Measurements from ENCODE around the gene HAPLN2. TPM values are rescaled to one million over a fixed set of nuclear protein-coding genes. Genes with fewer than 3 reads are reported as not detected.
"Not testable (repeated sequence)": the region's sequence is repeated elsewhere in the genome, so short reads cannot be mapped to it uniquely, and the experiment has no call there.

The HAPLN2 gene
- total and polyA plus RNA-seq, 4 experiments from 2014 or later, result not detected

- no peaks in the 10 kb centered on the region for H3K36me3 Mint-ChIP-seq
- peak overlapping the region; percentile 69 to 88 (median 80) for H3K4me3 Mint-ChIP-seq
- H3K27ac Mint-ChIP-seq, result peak overlapping the region in 2 of 7 donors; percentile 49 to 93
- ChIA-PET POLR2A (ENCODE audit: partially characterized antibody) (interaction anchor here (1.1 kb wide), 1 partner anchor 81 kb away, joined by 3 read pairs; no protein-coding TSS in a partner anchor), CTCF (ENCODE audit: partially characterized antibody) (interaction anchor here (1.5 to 9.0 kb wide), 9 partner anchors 13 to 180 kb away, joined by 6 to 153 read pairs (median 12); partner anchors contain the start of gene NES)
- peaks cover 0 to 2% (median 0%) of the 10 kb centered on the region in 8 donors for H3K9me3 Mint-ChIP-seq
- Histone ChIP-seq H3K36me3 (ENCODE audit: insufficient read depth, low read length) (no peaks in the 10 kb centered on the region), H3K27me3 (ENCODE audit: insufficient read depth, low read length) (peaks cover 26% of the 10 kb centered on the region), H3K4me1 (ENCODE audit: insufficient read depth, low read length) (peaks cover 20% of the 10 kb centered on the region), H3K27ac (ENCODE audit: low read depth, low read length) (no peak overlapping the region), H3K4me3 (ENCODE audit: low read length in 2 of 2) (peak overlapping the region in 1 of 2 donors; percentile 47), H3K9me3 (ENCODE audit: control insufficient read depth in 1 of 2, low read length in 2 of 2) (no peaks in the 10 kb centered on the region)
- peaks cover 6 to 16% (median 9%) of the 10 kb centered on the region in 4 donors for H3K4me1 Mint-ChIP-seq
- intact Hi-C loops (cut with micrococcal nuclease), result loop anchor here (1.0 to 10.0 kb wide), 4 partner anchors 32 to 102 kb away; partner anchors contain the start of genes CRABP2, ISG20L2 and METTL25B
- peaks cover 31 to 38% of the 10 kb centered on the region in 2 donors for H3K27me3 Mint-ChIP-seq
- DNase-seq, result peak in 4 of 5 donors; percentile 58 to 68 (median 62)
Measured at GRCh38 chr1:156625436-156626078, 6.3 kb downstream of the HAPLN2 start.

DNA sequence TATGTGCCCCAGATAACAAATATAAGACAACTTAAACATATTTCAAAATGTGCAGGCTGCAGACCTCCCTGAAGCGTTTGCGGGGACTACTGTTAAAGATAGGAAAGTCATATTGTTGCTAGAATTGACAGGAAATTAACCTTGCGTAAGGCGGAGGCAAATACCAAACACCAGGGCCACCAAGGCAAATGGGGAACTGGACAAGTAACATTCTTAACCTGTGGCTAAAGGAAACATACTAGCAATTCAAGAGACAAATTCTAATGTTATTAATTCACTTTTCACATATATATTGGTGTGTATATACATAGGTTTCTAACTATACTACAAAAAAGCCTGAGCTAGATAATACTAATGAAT, 6.8 kb downstream of the HAPLN2 start:
- POLR2A ChIA-PET (ENCODE audit: partially characterized antibody), result interaction anchor here (1.1 kb wide), 1 partner anchor 80 kb away, joined by 3 read pairs; no protein-coding TSS in a partner anchor

GRCh38 chr1:156627313-156627880, 8.2 kb downstream of the HAPLN2 start:
- Mint-ChIP-seq H3K4me3 (peak overlapping the region in 1 of 8 donors; percentile 6), H3K27ac (no peak overlapping the region), H3K9me3 (peaks cover 0 to 2% (median 0%) of the 10 kb centered on the region in 8 donors), H3K36me3 (no peaks in the 10 kb centered on the region), H3K27me3 (peaks cover 39 to 41% of the 10 kb centered on the region in 2 donors), H3K4me1 (peaks cover 6 to 16% (median 10%) of the 10 kb centered on the region in 4 donors)
- ChIA-PET POLR2A (ENCODE audit: partially characterized antibody) (interaction anchor here (1.2 kb wide), 2 partner anchors 30 to 50 kb away, joined by 3 to 4 read pairs; partner anchors contain the start of gene NES), CTCF (ENCODE audit: partially characterized antibody) (interaction anchor here (0.7 to 9.0 kb wide), 28 partner anchors 11 to 258 kb away, joined by 3 to 153 read pairs (median 4); partner anchors contain the start of genes BCAN, GPATCH4 and NES)
- no peaks in the 10 kb centered on the region for H3K9me3 ChIP-seq (ENCODE audit: control insufficient read depth in 1 of 2, low read length in 2 of 2)
- no peak overlapping the region for H3K27ac ChIP-seq (ENCODE audit: low read depth, low read length)
- peak in 2 of 5 donors; percentile 38 to 44 for DNase-seq
- peaks cover 23% of the 10 kb centered on the region for H3K27me3 ChIP-seq (ENCODE audit: insufficient read depth, low read length)
- no peaks in the 10 kb centered on the region for H3K36me3 ChIP-seq (ENCODE audit: insufficient read depth, low read length)
- H3K4me3 ChIP-seq (ENCODE audit: low read length in 2 of 2), result no peak overlapping the region
- intact Hi-C loops (cut with micrococcal nuclease), result loop anchor here (5.0 to 10.0 kb wide), 2 partner anchors 77 to 100 kb away; partner anchors contain the start of genes CRABP2, ISG20L2 and METTL25B
- H3K4me1 ChIP-seq (ENCODE audit: insufficient read depth, low read length), result peaks cover 20% of the 10 kb centered on the region

More for the DNA sequence above, 6.8 kb downstream of the HAPLN2 start:
- H3K36me3 ChIP-seq (ENCODE audit: insufficient read depth, low read length), result no peaks in the 10 kb centered on the region
- H3K9me3 ChIP-seq (ENCODE audit: control insufficient read depth in 1 of 2, low read length in 2 of 2), result no peaks in the 10 kb centered on the region
- H3K27me3 Mint-ChIP-seq, result peaks cover 32 to 39% of the 10 kb centered on the region in 2 donors
- H3K4me3 Mint-ChIP-seq, result peak overlapping the region in 5 of 8 donors; percentile 69 to 88 (median 84)
- DNase-seq, result no peak
- H3K27me3 ChIP-seq (ENCODE audit: insufficient read depth, low read length), result peaks cover 23% of the 10 kb centered on the region
- CTCF ChIA-PET (ENCODE audit: partially characterized antibody), result interaction anchor here (0.6 to 9.0 kb wide), 13 partner anchors 10 to 180 kb away, joined by 3 to 153 read pairs (median 11); partner anchors contain the start of genes BCAN and NES
- H3K4me1 Mint-ChIP-seq, result peaks cover 6 to 16% (median 10%) of the 10 kb centered on the region in 4 donors
- peaks cover 0 to 2% (median 0%) of the 10 kb centered on the region in 8 donors for H3K9me3 Mint-ChIP-seq
- H3K27ac Mint-ChIP-seq, result peak overlapping the region in 1 of 7 donors; percentile 49
- H3K27ac ChIP-seq (ENCODE audit: low read depth, low read length), result no peak overlapping the region
- intact Hi-C loops (cut with micrococcal nuclease), result loop anchor here (1.0 to 10.0 kb wide), 4 partner anchors 31 to 101 kb away; partner anchors contain the start of genes CRABP2, ISG20L2 and METTL25B
- no peaks in the 10 kb centered on the region for H3K36me3 Mint-ChIP-seq
- H3K4me1 ChIP-seq (ENCODE audit: insufficient read depth, low read length), result peaks cover 20% of the 10 kb centered on the region
- no peak overlapping the region for H3K4me3 ChIP-seq (ENCODE audit: low read length in 2 of 2)

GRCh38 chr1:156629823-156630449, 10.7 kb downstream of the HAPLN2 start:
- ChIA-PET CTCF (ENCODE audit: partially characterized antibody) (interaction anchor here (0.7 to 9.0 kb wide), 4 partner anchors 10 to 96 kb away, joined by 3 to 153 read pairs (median 6); no protein-coding TSS in a partner anchor), POLR2A (ENCODE audit: partially characterized antibody) (no interaction called here)
- peaks cover 10% of the 10 kb centered on the region for H3K27me3 ChIP-seq (ENCODE audit: insufficient read depth, low read length)
- no peak overlapping the region for H3K27ac ChIP-seq (ENCODE audit: low read depth, low read length)
- intact Hi-C loops (cut with micrococcal nuclease), result loop anchor here (5.0 to 10.0 kb wide), 2 partner anchors 75 to 97 kb away; partner anchors contain the start of genes CRABP2, ISG20L2 and METTL25B
- no peaks in the 10 kb centered on the region for H3K36me3 ChIP-seq (ENCODE audit: insufficient read depth, low read length)
- no peak overlapping the region for H3K27ac Mint-ChIP-seq
- H3K36me3 Mint-ChIP-seq, result no peaks in the 10 kb centered on the region
- no peak for DNase-seq
- H3K9me3 Mint-ChIP-seq, result no peaks in the 10 kb centered on the region
- H3K27me3 Mint-ChIP-seq, result peaks cover 46 to 50% of the 10 kb centered on the region in 2 donors
- H3K4me1 Mint-ChIP-seq, result peaks cover 5 to 9% (median 6%) of the 10 kb centered on the region in 4 donors
- H3K9me3 ChIP-seq (ENCODE audit: control insufficient read depth in 1 of 2, low read length in 2 of 2), result no peaks in the 10 kb centered on the region
- H3K4me3 Mint-ChIP-seq, result no peak overlapping the region
- no peak overlapping the region for H3K4me3 ChIP-seq (ENCODE audit: low read length in 2 of 2)
- peaks cover 9% of the 10 kb centered on the region for H3K4me1 ChIP-seq (ENCODE audit: insufficient read depth, low read length)

- not testable (repeated sequence) for H3K27ac ChIP-seq (ENCODE audit: low read depth, low read length)
Measured at GRCh38 chr1:156631152-156631551, 11.9 kb downstream of the HAPLN2 start.

DNA sequence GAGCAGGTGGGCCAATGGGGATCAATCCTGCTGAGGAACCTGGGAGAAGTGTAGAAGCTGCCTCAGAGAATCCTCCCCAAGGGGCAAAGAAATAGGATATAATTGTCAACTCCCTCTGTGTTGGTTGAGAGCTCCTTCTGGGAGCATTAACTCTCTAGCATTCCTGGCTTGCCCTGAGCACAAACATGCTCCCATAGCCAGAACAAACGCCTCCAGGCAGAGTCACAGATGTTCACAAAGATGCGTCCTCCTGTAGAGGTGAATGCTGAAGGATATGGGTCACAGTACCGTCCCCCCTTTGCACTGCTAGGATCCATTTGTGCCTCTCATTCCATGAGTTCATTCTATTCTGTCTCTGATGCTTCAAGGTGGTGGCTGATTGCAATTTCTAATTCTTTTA, 13.1 kb downstream of the HAPLN2 start:
- Mint-ChIP-seq H3K4me1 (peaks cover 0 to 2% (median 0%) of the 10 kb centered on the region in 4 donors), H3K9me3 (no peaks in the 10 kb centered on the region), H3K27ac (no peak overlapping the region), H3K27me3 (peaks cover 47 to 50% of the 10 kb centered on the region in 2 donors), H3K36me3 (no peaks in the 10 kb centered on the region), H3K4me3 (no peak overlapping the region)
- intact Hi-C loops (cut with micrococcal nuclease), result no loop called here
- Histone ChIP-seq H3K27ac (ENCODE audit: low read depth, low read length) (no peak overlapping the region), H3K36me3 (ENCODE audit: insufficient read depth, low read length) (no peaks in the 10 kb centered on the region), H3K4me3 (ENCODE audit: low read length in 2 of 2) (no peak overlapping the region), H3K27me3 (ENCODE audit: insufficient read depth, low read length) (peaks cover 8% of the 10 kb centered on the region), H3K4me1 (ENCODE audit: insufficient read depth, low read length) (no peaks in the 10 kb centered on the region), H3K9me3 (ENCODE audit: control insufficient read depth in 1 of 2, low read length in 2 of 2) (no peaks in the 10 kb centered on the region)
- DNase-seq, result no peak
- POLR2A ChIA-PET (ENCODE audit: partially characterized antibody), result no interaction called here
- CTCF ChIA-PET (ENCODE audit: partially characterized antibody), result interaction anchor here (1.0 kb wide), 1 partner anchor 46 kb away, joined by 3 read pairs; no protein-coding TSS in a partner anchor

More at GRCh38 chr1:156631152-156631551, 11.9 kb downstream of the HAPLN2 start:
- peaks cover 47 to 49% of the 10 kb centered on the region in 2 donors for H3K27me3 Mint-ChIP-seq
- H3K4me1 Mint-ChIP-seq; POLR2A ChIA-PET (ENCODE audit: partially characterized antibody); H3K4me1 ChIP-seq (ENCODE audit: insufficient read depth, low read length); H3K9me3 ChIP-seq (ENCODE audit: control insufficient read depth in 1 of 2, low read length in 2 of 2); intact Hi-C loops (cut with micrococcal nuclease); H3K4me3 Mint-ChIP-seq; DNase-seq; H3K9me3 Mint-ChIP-seq; H3K4me3 ChIP-seq (ENCODE audit: low read length in 2 of 2); H3K27ac Mint-ChIP-seq; H3K36me3 Mint-ChIP-seq; H3K36me3 ChIP-seq (ENCODE audit: insufficient read depth, low read length): not testable (repeated sequence)
- peaks cover 14% of the 10 kb centered on the region for H3K27me3 ChIP-seq (ENCODE audit: insufficient read depth, low read length)
- CTCF ChIA-PET (ENCODE audit: partially characterized antibody), result interaction anchor here (0.7 to 9.0 kb wide), 3 partner anchors 12 to 91 kb away, joined by 3 to 153 read pairs (median 7); no protein-coding TSS in a partner anchor

Measured in CD4-positive, alpha-beta memory T cell (primary cell).